ENCODE measurements around the gene PDE4B.
A peak's percentile ranks its signal among the peaks of the same experiment; 100 is the strongest.

The PDE4B gene

DNA sequence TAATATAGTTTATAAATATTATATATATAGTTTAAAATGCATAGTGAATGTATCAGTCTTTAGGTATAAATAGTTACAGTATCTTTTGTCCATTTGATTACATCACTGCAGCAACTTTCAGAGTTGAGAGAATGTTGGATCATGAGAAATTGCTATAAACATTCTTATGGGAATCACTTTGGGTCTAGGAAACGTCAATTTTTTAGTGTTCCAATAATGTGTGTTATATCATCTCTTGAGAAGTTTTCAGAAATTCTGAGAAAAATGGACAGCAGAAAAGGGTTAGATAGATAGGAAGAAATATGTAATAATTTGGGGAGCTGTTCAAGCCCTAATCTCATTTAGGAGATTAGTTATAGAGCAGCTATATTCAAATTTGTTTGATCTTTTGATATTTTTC lies 556.1 kb downstream of the PDE4B start:
- no peak for DNase-seq

DNA sequence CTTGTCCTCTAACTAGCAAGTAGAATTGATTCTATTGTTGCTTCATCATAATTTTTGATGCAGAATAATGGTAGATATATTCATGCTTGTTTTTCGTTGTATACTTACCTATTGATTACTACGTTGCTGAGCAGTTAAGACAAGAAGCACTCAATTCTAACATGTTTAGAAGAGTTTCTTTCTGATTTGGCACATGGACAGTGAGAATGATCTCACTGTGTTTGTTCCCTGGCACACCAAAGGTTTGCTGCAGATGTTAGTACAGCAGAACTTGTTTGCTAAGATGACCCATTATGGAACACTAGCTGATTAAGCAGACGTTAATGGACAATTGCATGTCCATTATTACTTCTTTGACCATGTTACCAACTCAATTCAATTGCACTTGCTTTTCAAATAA lies 556.5 kb downstream of the PDE4B start:
- DNase-seq, result no peak

DNA sequence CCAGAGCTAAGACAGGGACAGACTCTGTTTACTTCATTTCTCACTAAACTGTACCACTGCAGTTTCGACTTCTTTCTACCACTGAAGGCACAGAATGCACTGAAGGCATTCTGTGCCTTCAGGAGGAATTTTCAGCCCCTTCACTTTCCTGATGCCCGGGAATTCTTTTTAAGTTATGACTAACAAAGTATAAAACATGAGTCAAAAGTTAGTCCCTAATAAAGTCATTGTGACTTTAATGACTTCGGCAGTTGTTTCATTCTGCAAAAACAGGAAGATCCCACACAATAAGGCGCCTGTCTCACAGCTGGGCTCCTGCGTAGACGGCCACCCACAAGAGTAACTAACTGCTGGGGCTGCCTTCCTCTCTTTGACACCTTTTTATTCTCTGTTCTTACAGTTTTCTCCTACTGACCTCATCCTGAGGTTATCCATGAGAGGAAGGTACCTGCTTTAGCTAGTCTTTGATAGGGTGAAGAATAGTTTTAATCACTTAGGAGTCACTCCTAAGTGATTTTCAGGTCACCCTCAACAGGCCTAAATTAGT lies 557.4 kb downstream of the PDE4B start:
- peak; percentile 39 for DNase-seq

DNA sequence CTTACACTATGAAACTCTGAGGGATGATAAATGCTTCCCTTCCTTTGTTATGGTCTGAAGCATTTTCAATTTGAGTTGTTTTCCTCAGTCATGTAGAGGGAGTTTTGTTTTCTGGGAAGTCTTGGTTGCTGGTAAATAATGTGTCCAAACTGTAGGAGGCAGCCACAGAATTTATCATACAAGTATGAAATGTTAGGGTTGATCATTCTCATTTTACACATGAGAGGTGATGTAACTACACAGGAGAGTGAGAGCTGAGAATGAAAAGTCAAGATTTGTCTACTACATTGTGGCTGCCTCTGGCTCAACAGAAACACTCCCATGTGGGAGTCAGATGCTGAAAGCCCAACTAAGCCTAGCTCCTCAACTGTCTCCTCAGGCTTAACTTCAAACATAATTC lies 558.8 kb downstream of the PDE4B start:
- DNase-seq, result peak; percentile 57

DNA sequence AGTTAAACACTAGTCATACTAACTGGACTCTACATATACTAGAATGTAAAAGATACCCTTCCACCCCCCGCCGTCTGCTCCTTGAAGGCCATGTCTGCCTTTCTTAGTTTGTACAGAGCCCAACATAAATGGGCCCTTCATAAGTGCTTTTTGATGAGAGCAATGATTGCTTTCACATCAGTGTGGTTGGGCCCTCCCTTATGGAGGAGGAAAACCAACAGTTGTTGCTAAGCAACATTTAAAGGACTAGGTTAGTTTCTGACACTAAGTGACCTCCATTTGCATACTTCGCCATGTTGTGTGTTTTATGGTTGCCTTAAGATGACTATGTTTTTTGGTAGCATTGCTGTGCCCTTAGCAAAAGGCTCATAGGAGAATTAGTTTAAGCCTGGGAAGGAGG lies 559.2 kb downstream of the PDE4B start:
- no peak for DNase-seq

DNA sequence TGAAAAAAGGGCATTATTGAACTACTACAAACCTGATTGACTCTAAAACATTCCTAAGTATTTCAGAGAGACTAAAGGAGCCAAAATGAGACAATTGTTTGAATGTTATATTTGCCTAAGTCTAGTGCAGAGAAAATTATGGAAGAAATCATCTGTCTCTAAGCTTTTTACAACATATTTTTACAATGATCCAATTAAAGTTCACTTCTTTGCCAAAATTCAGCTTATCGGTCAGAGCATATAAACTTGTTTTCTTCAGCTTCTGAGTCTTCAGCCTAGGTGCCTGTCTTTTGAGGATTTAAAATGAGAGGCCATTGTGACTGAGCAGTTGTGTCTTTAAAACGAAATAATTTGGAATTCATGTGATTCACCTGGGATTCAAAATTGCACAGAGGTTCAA lies 560.1 kb downstream of the PDE4B start:
- DNase-seq, result no peak

DNA sequence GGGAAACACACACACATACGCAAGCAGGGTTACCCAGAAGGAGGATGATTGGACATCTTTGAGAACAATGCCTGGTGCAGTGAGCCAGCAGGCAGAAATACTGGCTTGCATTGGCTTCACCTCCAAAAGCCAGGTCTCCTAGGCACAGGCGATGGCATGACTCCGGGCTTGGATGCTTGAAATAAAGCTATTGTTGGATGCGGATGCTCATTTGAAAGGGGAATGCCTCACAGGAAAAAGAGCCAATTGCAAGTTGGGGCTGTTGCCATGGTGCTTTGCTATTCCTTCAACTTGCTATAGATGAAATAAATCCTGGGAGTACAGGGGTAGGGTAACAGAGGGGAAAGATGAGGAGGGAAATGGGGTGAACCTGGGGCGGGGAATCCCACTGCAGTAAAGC lies 560.6 kb downstream of the PDE4B start:
- DNase-seq, result no peak

DNA sequence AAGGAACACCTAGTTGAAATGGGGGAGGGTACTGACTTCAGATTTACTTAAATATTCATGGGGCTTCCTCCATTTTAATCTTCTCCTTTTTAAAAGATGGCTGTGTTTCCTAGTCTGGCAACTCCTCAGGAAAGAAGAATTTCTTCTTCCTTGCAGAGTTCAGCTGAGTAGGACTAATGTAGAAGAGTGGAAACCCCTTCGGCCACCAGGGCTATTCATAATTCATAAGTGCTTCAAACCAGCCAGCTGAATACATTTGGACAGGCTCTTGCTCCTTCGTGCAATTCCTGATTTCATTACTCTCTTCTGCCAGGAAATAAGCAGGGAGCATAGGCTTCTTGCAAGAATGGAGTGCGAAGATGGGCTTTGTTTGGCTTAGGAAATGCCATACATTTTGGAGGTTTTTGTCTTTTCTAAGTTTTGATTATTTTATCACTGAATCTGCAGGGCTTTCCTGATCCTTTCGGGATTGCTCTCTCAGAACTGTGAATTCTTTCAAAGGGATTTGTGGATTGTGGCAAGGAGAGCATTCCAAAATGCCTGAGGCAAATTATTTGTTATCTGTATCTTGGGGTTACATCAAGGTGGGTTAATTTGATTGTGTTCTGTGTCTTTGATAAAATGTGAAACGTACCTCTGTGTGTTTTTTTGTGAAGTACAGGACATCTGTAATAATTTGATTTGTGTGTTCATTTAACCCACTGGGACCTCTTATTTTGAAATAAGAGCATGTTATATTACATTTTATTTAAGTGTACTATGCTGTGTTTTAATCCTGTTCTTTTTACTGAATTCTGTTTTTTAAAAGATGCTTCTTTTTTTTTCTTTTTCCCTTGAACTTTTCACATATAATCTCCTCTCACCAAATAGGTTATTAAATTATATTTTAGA lies 561.9 kb downstream of the PDE4B start:
- peak; percentile 83 for DNase-seq

DNA sequence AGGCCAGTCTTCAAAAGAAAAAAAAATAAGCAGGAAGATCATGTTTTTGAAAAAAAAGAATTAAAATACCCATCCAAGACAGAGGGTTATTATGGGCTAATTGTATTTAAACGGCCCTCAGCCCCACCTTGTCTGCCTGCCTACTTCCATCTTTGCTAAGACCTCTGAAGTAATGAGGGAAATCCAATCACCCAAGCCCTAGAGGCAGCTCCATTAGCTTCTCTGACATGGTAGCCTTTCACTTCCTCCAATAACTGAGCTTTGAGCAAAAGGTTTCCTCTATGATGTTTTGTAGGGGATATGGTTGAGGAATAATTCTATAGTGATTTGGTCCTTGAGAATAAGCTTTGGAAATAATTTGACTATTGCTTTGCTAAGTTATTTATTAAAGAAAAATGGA lies 563.1 kb downstream of the PDE4B start:
- no peak for DNase-seq

DNA sequence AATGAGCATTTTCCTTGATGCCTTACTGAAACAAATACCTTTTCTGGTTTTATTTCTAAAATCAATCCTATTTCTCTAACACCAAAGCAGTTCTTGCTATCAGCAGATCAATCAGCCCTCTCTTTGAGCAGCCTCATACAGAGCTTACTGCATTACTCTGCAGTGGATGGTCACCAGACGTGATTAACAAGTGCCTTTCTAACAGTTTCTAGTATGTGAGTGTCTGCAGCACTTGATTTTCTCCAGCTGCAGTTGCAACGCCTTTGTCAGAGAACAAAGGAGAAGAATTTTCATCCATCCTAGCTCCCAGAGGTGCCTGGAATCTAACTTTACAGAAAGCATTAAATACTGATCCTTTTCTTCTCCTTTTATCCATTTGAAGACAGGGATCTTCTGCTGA lies 563.9 kb downstream of the PDE4B start:
- no peak for DNase-seq

DNA sequence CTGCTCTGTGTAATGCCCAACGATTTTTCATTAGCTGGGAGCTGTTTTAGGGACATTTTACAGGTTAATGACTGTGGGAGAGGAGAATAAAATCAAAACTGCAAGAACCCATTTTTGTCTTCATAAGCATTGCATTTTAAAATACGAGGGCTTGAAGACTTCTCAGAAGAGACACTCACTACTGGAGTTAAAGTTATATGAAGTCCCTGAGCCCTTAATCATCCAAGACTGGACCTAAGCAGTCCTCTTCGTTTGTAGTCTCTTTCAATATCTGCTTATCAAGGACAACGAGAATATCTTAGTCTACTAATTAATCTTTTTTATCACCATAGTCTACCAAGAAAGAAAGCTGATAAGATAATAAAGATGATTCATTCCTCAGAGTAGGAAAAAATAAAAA lies 564.3 kb downstream of the PDE4B start:
- DNase-seq, result no peak

DNA sequence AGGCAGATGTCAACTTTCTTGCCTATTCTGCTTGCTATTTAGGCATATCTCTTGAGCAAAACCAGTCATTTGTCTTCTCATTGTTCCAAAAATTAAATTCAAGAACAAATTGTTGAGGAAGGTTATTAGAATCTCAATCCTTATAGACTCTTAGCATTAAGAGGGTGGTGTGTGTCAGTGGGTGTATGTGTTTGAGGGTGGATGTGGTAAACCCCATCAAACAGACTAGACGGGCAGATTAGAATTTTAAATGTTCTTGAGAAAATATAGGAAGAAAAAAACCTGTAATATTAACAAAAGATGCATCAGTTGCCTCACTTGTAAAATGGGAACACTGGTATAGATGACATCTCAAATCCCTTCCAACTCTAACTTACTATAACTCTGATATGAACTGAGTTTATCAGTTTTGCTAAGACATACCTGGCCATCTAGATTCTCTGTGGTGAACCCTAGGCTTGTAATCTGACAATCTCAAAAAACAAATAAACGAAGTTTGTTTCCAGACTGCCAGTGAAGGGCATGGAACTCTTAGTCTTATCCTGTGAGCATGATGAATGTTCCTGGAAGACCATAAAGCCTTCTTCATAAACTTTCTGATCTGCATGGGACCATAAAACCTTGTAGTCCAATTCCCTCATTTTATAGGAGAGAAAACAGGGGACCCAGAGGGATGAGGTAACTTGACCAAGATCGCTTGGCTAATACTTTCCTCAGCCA lies 564.9 kb downstream of the PDE4B start:
- DNase-seq, result no peak

DNA sequence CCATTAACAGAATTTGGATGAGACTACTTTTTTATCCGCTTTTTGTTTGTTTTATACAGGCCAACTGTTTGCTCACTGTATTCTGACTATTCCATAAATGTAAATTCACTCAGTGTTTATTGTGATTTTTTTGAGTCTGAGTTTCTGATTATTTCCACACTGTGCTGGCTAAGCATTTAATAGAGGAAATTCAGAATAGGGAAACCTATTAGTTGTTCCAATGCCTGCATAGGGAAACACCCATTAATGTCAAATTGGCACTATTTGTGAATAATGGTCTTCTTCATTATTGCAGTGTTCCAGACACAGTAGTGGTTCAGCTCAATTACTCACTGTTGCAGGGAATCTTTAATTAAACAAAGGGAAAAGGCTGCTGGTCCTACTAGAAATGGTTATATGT lies 566.6 kb downstream of the PDE4B start:
- DNase-seq, result no peak

DNA sequence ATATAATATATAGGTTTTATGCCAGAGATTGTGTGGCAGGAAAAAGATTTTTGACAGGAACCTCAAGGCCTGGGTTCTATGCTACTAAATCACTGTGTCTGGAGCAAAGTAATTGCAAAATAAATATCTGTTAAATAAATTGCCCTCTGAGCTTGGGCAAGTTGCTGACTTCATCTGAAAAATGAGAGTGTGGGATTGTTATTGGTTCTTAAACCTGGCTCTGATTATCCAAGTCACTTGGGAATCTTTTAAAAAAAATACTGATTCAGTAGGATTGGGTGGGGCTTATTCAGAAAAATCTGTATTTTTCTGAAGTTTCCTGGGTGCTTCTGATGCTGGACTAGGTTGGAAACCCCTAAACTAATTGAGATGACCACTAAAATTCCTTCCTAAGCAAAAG lies 567.1 kb downstream of the PDE4B start:
- DNase-seq, result no peak

DNA sequence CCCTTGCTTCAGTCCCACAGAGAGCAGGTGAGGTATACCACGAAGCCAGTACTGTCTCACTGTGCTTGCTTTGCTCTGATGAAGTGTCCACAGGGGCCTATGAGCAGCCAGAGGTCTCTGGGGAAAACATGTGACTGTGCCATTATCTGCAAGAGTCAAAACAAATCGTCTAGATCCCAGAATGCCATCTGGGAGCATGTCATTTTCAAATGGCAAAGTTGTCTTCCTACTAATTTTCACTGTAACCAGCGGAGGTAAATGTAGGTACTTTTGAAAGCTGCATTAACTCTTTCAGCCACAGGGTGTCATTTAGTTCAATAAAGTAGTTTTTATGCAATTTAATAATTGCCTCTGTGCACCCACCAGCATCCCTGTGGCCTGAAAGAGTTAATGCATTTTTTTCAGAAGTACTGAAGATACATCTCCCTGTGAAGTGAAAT lies 567.6 kb downstream of the PDE4B start:
- DNase-seq, result no peak

DNA sequence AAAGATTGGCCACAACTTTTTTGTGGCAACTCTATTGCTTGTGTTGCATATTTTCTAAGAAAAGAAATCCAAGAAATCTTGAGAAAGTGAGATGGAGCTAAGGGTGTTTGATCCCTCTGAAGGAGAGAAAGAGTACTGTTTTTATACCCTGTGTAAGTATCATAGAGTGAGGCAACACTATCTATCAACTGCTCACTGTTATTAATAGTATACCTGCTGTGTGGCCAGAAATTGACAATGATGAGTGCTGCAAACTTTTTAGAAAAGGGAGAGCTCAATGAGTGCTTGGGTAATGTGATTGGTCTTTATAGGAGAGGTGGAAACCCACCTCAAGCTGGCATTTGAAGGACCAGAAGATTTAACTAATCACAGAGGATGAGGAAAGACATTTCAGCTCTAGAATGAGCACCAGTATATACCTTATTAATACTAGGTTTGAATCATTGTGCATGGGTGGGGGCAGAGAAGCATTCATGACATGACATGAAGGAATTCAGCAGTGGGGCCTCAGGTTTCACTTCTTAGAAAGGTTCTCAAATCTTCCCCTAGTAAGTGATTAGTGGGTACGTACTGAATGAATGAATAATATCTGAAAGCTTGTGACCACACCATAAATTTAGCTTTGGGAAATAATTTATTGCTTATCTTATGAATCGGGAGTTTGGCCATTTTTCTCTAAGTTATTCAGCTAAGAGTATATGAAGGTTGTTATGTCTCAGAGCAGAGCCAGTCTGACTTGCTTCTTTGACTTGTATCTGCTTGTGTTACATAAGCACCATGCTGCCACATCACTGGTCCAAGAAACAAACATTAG lies 572.1 kb downstream of the PDE4B start:
- DNase-seq, result peak; percentile 96

DNA sequence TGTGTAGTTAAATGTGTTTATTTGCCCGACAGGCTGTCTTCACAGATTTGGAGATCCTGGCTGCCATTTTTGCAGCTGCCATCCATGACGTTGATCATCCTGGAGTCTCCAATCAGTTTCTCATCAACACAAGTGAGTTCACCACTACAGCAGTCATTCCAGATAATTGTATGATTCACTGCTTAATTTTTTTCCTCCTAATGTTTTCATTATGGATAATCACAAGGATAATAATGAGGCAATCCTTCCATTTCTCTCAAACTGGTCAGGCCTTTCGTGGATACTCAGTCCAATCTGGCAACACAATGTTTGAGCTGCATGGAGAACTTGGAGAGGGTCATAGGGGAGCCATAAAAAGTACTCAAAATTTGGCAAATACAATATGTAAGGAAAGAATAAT lies 572.9 kb downstream of the PDE4B start:
- peak; percentile 64 for DNase-seq

DNA sequence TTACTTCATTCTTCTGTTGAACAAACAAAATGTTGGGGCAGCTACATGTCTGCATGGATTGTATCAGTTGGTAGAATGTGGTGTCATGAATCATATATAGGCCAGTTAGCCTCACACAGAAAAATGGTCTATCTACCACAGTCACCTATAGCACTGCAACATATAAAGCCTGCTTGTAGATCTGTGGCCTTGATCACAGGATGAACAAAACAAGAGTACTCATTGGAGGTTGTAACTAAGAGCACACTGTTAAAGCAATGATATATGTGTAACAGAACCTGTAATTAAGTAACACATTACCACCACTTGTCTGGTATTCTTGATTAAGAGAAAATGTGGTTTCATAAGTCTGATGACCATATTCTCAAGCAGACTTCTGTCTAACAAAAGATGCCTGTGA lies 573.9 kb downstream of the PDE4B start:
- no peak for DNase-seq

DNA sequence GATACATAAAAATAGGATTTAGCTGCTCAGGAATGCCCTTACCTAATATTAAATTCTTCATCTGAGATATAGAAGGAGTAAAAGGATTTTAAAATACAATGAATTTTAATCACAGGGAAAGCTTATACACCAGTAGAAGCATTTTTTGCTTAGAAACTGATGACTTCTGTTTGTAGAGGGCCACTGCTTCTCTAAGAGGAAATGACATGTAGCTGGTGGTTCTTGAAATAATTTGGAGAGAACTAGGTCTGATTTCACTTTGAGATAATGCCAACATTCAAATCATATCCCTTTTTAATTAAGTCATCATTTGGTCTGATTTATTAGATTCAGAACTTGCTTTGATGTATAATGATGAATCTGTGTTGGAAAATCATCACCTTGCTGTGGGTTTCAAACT lies 574.7 kb downstream of the PDE4B start:
- no peak for DNase-seq

DNA sequence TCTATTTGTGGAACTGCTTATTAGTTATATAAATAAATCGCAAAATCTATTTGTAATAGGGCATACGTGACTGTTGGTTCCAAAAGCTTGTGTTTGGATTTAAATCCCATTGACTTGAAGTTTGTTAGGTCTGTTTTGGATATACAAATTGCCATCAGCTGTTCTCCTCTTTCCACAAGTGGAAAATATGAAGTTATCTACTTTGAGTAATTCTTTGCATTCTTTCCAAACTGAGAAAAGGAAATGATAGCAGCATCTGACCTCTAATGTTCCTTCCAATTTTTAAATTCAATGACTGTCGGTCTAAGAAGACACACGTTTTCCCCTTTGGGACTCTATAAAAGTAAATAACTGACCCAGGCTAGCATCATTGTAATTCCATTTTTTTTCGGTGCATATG lies 575.6 kb downstream of the PDE4B start:
- DNase-seq, result no peak

DNA sequence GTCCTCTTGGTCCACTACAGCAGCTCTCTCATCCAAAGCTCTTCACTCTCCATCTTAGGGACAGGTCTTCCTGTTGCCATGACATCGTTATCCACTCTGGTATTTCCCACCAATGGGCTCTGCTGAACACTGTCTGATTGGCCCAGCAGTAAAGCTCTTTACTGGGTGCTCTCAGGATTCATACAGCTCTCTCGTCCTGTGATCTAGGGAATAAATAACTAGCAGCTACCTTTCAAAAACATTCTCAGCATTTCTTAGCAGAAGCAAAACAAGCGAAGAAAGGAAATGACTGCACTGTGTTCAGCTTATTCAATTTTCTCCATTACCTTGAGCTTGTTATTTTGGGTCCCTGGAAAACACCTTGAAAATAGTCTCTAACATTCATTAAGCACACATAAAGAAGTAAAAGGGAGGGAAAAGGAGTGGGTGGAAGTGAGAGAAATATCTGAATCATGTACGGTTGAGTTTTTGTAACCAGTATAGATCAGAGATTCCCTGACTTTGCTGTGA lies 577.8 kb downstream of the PDE4B start:
- DNase-seq, result no peak

DNA sequence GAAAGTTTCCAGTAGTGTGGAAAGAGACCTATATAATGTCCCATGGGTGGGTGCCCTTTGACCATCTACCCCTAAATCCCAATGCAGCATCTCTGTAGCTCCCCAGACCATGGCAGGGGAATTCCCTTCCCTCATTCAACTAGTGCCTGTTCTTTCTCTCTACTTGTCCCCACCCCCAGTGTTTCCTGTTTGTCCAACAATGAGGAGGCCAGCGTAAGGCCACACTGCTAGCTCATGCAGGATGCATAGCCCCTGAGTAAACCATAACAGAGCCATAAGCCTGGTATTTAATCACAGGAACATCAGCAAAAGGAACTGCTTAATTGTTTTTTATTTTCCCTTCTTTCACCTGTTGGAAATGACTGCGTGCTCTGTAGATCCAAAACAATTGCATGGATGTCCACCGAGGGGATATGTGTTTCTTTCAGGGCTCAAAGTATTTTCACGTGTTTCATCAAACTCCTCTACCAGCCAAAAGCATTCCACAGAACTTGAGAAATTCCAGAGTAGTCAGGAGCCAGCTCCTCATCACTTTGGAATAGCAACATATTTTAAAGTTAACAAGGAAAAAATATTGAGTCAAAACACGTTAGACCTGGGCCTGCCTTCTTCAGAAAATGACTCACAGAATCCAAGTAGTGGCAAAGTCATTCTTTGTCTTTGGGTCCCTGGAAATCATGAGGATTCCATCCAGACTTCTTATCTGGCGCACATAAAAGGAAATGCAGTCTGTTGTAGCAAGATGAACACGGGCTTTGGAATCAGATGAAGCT lies 578.7 kb downstream of the PDE4B start:
- DNase-seq, result peak; percentile 79
